HEK293 (cell line): ENCODE data around the gene GNAI1.
A peak's percentile ranks its signal among the peaks of the same experiment; 100 is the strongest.

Source experiments
- CTCF ChIA-PET: fragments of 350-600 bp; formaldehyde crosslinking; extraction: SDS; loops from one replicate; lab custom pipeline; 2021; ENCODE audit warnings: antibody characterized with exemption; lab: Yijun Ruan, JAX
- POLR2A ChIA-PET: fragments of 300-600 bp; formaldehyde crosslinking; extraction: SDS; loops from one replicate; lab custom pipeline; 2020; ENCODE audit warnings: antibody characterized with exemption, inconsistent platforms; lab: Yijun Ruan, JAX
- H3K27ac ChIP-seq: fragments of 200-500 bp; sonication (Bioruptor generic); 2 replicates; pipeline ENCODE4 v1.5.1; 2014; ENCODE audit warnings: low read depth, low read length, control low read depth, inconsistent platforms; ENCODE audit errors: extremely low read depth
- H3K36me3 ChIP-seq, 2 experiments: fragments of 200-500 bp in 1 of 2; sonication (Bioruptor generic) in 1 of 2; 1 replicate in 1 of 2; 2 replicates in 1 of 2; pipeline ENCODE4 v1.5.1; 2014 to 2017; ENCODE audit warnings: inconsistent platforms in 2 of 2, low read length in 2 of 2; ENCODE audit not compliant: control insufficient read depth in 2 of 2, insufficient read depth in 1 of 2
- H3K4me1 ChIP-seq: fragments of 200-500 bp; sonication (Bioruptor generic); 2 replicates; pipeline ENCODE4 v1.5.1; 2014; ENCODE audit warnings: mild to moderate bottlenecking, low read length, inconsistent platforms; ENCODE audit not compliant: control insufficient read depth, insufficient read depth
- H3K4me3 ChIP-seq: 2 replicates; pipeline ENCODE4 v1.5.1; 2011; ENCODE audit warnings: low read depth, mild to moderate bottlenecking, control low read depth, low read length, moderate library complexity
- H3K9me3 ChIP-seq: fragments of 200-500 bp; sonication (Bioruptor generic); 2 replicates; pipeline ENCODE4 v1.5.1; 2014; ENCODE audit warnings: low read depth, low read length, inconsistent platforms; ENCODE audit not compliant: control insufficient read depth, insufficient read depth
- BCL11A ChIP-seq: fragments of 450-650 bp; formaldehyde crosslinking; IDR thresholded peaks from 2 replicates; pipeline ENCODE4 v1.5.1; 2016; ENCODE audit warnings: low read depth, missing biosample characterization, missing genetic modification characterization
- GFI1B ChIP-seq: fragments of 450-650 bp; formaldehyde crosslinking; IDR thresholded peaks from 2 replicates; pipeline ENCODE4 v1.5.1; 2016; ENCODE audit warnings: missing biosample characterization, missing genetic modification characterization
- KLF1 ChIP-seq: fragments of 450-650 bp; formaldehyde crosslinking; IDR thresholded peaks from 2 replicates; pipeline ENCODE4 v1.5.1; 2016; ENCODE audit warnings: missing biosample characterization, missing genetic modification characterization
- KLF10 ChIP-seq: fragments of 450-650 bp; IDR thresholded peaks from 2 replicates; pipeline ENCODE4 v1.5.1; 2018; ENCODE audit warnings: missing biosample characterization, mild to moderate bottlenecking, missing genetic modification characterization
- KLF8 ChIP-seq: fragments of 450-650 bp; formaldehyde crosslinking; IDR thresholded peaks from 2 replicates; pipeline ENCODE4 v1.5.1; 2016; ENCODE audit warnings: missing biosample characterization, missing genetic modification characterization
- MZF1 ChIP-seq: fragments of 450-650 bp; formaldehyde crosslinking; IDR thresholded peaks from 2 replicates; pipeline ENCODE4 v1.5.1; 2017; ENCODE audit warnings: missing biosample characterization, missing genetic modification characterization, borderline replicate concordance
- OVOL3 ChIP-seq: fragments of 450-650 bp; formaldehyde crosslinking; IDR thresholded peaks from 2 replicates; pipeline ENCODE4 v1.5.1; 2016; ENCODE audit warnings: missing biosample characterization, missing genetic modification characterization
- TCF7L2 ChIP-seq: IDR thresholded peaks from 2 replicates; pipeline ENCODE4 v1.6.1; 2011; ENCODE audit warnings: low read depth, mild to moderate bottlenecking, inconsistent platforms, low read length, moderate library complexity, borderline replicate concordance
- ZNF114 ChIP-seq: fragments of 450-650 bp; formaldehyde crosslinking; IDR thresholded peaks from 2 replicates; pipeline ENCODE4 v1.5.0; 2017; ENCODE audit warnings: missing biosample characterization, missing genetic modification characterization
- ZNF18 ChIP-seq: fragments of 450-650 bp; formaldehyde crosslinking; IDR thresholded peaks from 2 replicates; pipeline ENCODE4 v1.5.1; 2016; ENCODE audit warnings: missing biosample characterization, missing genetic modification characterization
- ZNF24 ChIP-seq: fragments of 450-650 bp; formaldehyde crosslinking; IDR thresholded peaks from 2 replicates; pipeline ENCODE4 v1.5.1; 2016; ENCODE audit warnings: missing biosample characterization, missing genetic modification characterization
- ZNF354C ChIP-seq: fragments of 450-650 bp; formaldehyde crosslinking; IDR thresholded peaks from 2 replicates; pipeline ENCODE4 v1.5.1; 2016; ENCODE audit warnings: missing biosample characterization, missing genetic modification characterization, low read depth, borderline replicate concordance
- ZNF423 ChIP-seq: fragments of 450-650 bp; formaldehyde crosslinking; IDR thresholded peaks from 2 replicates; pipeline ENCODE4 v1.5.1; 2016; ENCODE audit warnings: missing biosample characterization, missing genetic modification characterization
- ZNF48 ChIP-seq: fragments of 450-650 bp; formaldehyde crosslinking; IDR thresholded peaks from 2 replicates; pipeline ENCODE4 v1.5.1; 2016; ENCODE audit warnings: missing biosample characterization, missing genetic modification characterization
- ZNF560 ChIP-seq: fragments of 450-650 bp; formaldehyde crosslinking; IDR thresholded peaks from 2 replicates; pipeline ENCODE4 v1.5.1; 2017; ENCODE audit warnings: missing biosample characterization, missing genetic modification characterization, borderline replicate concordance
- ZNF626 ChIP-seq: fragments of 450-650 bp; sonication (Bioruptor Pico); formaldehyde crosslinking; IDR thresholded peaks from 2 replicates; pipeline ENCODE4 v1.5.1; 2018; ENCODE audit warnings: missing biosample characterization, missing genetic modification characterization, inconsistent platforms
- ZNF785 ChIP-seq: fragments of 450-650 bp; formaldehyde crosslinking; IDR thresholded peaks from 2 replicates; pipeline ENCODE4 v1.5.1; 2016; ENCODE audit warnings: missing biosample characterization, missing genetic modification characterization
- TF ChIP-seq, protein P1 (sequence below): fragments of 450-650 bp; formaldehyde crosslinking; IDR thresholded peaks from 2 replicates; pipeline ENCODE4 v1.5.1; 2017; ENCODE audit warnings: missing biosample characterization, missing genetic modification characterization

The GNAI1 gene

DNA sequence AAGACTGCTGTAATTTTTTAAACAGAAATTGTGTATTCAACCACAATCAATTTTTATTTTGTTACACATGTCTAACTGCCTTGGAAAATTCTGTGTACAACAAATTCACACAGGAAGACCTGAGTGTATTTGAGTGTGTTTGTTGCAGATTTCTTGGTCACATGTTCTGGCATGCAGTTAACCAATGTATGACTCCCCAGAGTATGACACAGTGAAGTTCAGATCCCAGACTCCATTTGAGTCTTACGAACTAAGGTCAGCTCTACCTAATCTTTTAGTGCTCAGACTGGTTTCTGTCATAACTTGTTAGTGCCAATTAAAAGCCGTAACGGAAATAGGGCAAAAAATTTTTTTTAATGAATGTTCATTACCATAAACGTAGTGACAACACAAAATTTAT lies 5.8 kb downstream of the GNAI1 start (continued):
- no peak for TF ChIP-seq ZNF18 (tag by site-specific recombination)
- no peak for TF ChIP-seq ZNF785 (tag by site-specific recombination)
- TF ChIP-seq KLF8 (tag by site-specific recombination) = no peak
- no peak for TF ChIP-seq ZNF423 (tag by site-specific recombination)
- TF ChIP-seq BCL11A = no peak
- TF ChIP-seq ZNF114 (tag by site-specific recombination) = no peak
- TF ChIP-seq, protein P1, sequence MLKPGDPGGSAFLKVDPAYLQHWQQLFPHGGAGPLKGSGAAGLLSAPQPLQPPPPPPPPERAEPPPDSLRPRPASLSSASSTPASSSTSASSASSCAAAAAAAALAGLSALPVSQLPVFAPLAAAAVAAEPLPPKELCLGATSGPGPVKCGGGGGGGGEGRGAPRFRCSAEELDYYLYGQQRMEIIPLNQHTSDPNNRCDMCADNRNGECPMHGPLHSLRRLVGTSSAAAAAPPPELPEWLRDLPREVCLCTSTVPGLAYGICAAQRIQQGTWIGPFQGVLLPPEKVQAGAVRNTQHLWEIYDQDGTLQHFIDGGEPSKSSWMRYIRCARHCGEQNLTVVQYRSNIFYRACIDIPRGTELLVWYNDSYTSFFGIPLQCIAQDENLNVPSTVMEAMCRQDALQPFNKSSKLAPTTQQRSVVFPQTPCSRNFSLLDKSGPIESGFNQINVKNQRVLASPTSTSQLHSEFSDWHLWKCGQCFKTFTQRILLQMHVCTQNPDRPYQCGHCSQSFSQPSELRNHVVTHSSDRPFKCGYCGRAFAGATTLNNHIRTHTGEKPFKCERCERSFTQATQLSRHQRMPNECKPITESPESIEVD (tag by site-specific recombination) = no peak
- TF ChIP-seq, all 188 proteins: peak for 0

DNA sequence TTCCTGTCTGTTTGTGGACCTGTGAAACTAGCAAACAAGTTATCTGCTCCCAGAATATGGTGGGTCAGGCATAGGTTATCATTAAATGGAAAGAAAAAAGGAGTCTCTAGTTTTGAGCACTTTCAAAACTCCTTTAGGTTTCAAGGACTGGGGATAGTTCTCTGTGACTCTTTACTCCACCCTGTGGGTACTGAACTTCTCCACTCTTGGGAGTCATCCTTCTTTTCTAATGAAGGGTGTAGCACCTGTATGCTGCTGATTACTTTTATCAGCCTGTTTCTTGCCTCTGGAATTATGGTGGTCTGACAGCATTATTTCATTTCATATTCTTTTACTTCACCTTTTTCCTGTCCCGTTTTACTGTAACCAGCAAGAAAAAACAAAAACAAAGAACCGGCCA lies 6.7 kb downstream of the GNAI1 start:
- CTCF ChIA-PET = no interaction called here
- Histone ChIP-seq H3K4me1 (peaks cover 48% of the 10 kb centered on the region), H3K9me3 (no peaks in the 10 kb centered on the region)

GRCh38 chr7:80142853-80143580 lies 8.4 kb downstream of the GNAI1 start:
- TF ChIP-seq MZF1 = no peak
- 0 out of 2 replicates have a peak, but pooled peaks have one; percentile 16 for TF ChIP-seq KLF1 (tag by site-specific recombination)
- no peak for TF ChIP-seq ZNF48 (tag by site-specific recombination)
- TF ChIP-seq, protein P1 (tag by site-specific recombination) = peak; percentile 68
- TF ChIP-seq ZNF24 (tag by site-specific recombination) = no peak
- no peak for TF ChIP-seq KLF10 (tag by site-specific recombination)
- TF ChIP-seq GFI1B (tag by site-specific recombination) = no peak
- TF ChIP-seq ZNF560 (tag by site-specific recombination) = no peak
- TF ChIP-seq ZNF354C (tag by site-specific recombination) = no peak
- POLR2A ChIA-PET = interaction anchor here (1.8 kb wide), 1 partner anchor 8 kb away, joined by 4 read pairs; the partner anchor contains the start of gene GNAI1
- CTCF ChIA-PET = interaction anchor here (0.6 to 1.0 kb wide), 2 partner anchors 10 to 582 kb away, joined by 3 read pairs; no protein-coding TSS in a partner anchor
- Histone ChIP-seq H3K9me3 (no peaks in the 10 kb centered on the region), H3K27ac (no peak overlapping the region), H3K4me3 (no peak overlapping the region), H3K4me1 (peaks cover 56% of the 10 kb centered on the region), H3K36me3 (no peaks in the 10 kb centered on the region)

More for the DNA sequence above, 6.7 kb downstream of the GNAI1 start:
- TF ChIP-seq OVOL3 (tag by site-specific recombination) (no peak), ZNF626 (tag by site-specific recombination) (no peak), TCF7L2 (no peak), BCL11A (no peak)
- H3K27ac ChIP-seq = no peak overlapping the region
- POLR2A ChIA-PET = no interaction called here
- no peak overlapping the region for H3K4me3 ChIP-seq
- no peaks in the 10 kb centered on the region for H3K36me3 ChIP-seq
